A673 (cell line): Measurements from ENCODE around the gene ASTN1. TPM values are rescaled to one million over a fixed set of nuclear protein-coding genes. Genes with fewer than 3 reads are reported as not detected.

Experiments
- BruUV-seq: library from RNA; stranded (reverse); fragments of 400-500 nt; replicated peaks from 2 replicates; lab custom pipeline; 2021; lab: Mats Ljungman, UMichigan
- CTCF ChIA-PET: fragments of 300-600 bp; sonication (Branson Sonifier 250); formaldehyde crosslinking; loops from one replicate; lab custom pipeline; 2022; ENCODE audit warnings: antibody characterized with exemption; lab: Charles Lee
- POLR2A ChIA-PET: fragments of 300-600 bp; sonication (Branson Sonifier 250); formaldehyde crosslinking; loops from one replicate; lab custom pipeline; 2022; ENCODE audit warnings: antibody characterized with exemption; ENCODE audit not compliant: low non-redundant PET; lab: Charles Lee
- DNase-seq: peaks from one replicate; pipeline ENCODE4 v3.0.0-alpha.2; 2015; ENCODE audit warnings: low spot score
- H3K27ac ChIP-seq: fragments of 200-600 bp; sonication (generic); 2 replicates; pipeline ENCODE4 v1.5.1; 2016; ENCODE audit warnings: mixed run types, low read depth, mild to moderate bottlenecking, mixed read lengths, antibody characterized with exemption, low read length; ENCODE audit not compliant: poor library complexity, severe bottlenecking
- H3K27me3 ChIP-seq: fragments of 200-600 bp; sonication (generic); replicated peaks from 2 replicates; pipeline ENCODE4 v1.6.1; 2017; ENCODE audit warnings: mixed run types, low read depth, mild to moderate bottlenecking, mixed read lengths, antibody characterized with exemption, low read length; ENCODE audit not compliant: insufficient read depth, poor library complexity
- H3K36me3 ChIP-seq: fragments of 200-600 bp; sonication (generic); 2 replicates; pipeline ENCODE4 v1.6.1; 2016; ENCODE audit warnings: mixed run types, mild to moderate bottlenecking, mixed read lengths, antibody characterized with exemption, low read length; ENCODE audit not compliant: insufficient read depth, poor library complexity, severe bottlenecking
- H3K4me1 ChIP-seq: fragments of 200-600 bp; sonication (generic); 2 replicates; pipeline ENCODE4 v1.6.1; 2017; ENCODE audit warnings: mixed run types, mild to moderate bottlenecking, mixed read lengths, antibody characterized with exemption, low read length; ENCODE audit not compliant: insufficient read depth, poor library complexity, severe bottlenecking
- H3K4me3 ChIP-seq: fragments of 200-600 bp; sonication (generic); 2 replicates; pipeline ENCODE4 v1.5.1; 2016; ENCODE audit warnings: low read depth, mixed run types, mild to moderate bottlenecking, mixed read lengths, low read length; ENCODE audit not compliant: poor library complexity, severe bottlenecking
- H3K9me3 ChIP-seq: fragments of 200-600 bp; sonication (generic); 2 replicates; pipeline ENCODE4 v1.6.1; 2016; ENCODE audit warnings: mixed run types, low read depth, mild to moderate bottlenecking, mixed read lengths, antibody characterized with exemption, low read length; ENCODE audit not compliant: poor library complexity, severe bottlenecking
- EZH2 ChIP-seq: fragments of 200-600 bp; sonication (generic); IDR thresholded peaks from 2 replicates; pipeline ENCODE4 v1.6.1; 2017; ENCODE audit warnings: borderline replicate concordance, low read depth, mild to moderate bottlenecking, mixed read lengths, antibody characterized with exemption, low read length; ENCODE audit not compliant: poor library complexity, severe bottlenecking
- intact Hi-C: fragments of 100-400 bp; cut with micrococcal nuclease; formaldehyde crosslinking; loops from one replicate; pipeline ENCODE4 v1.10.0; 2022; ENCODE audit not compliant: unreplicated experiment
- total RNA-seq: library from RNA; stranded (reverse); gene quantifications from 2 replicates; pipeline ENCODE4 v1.2.3, GENCODE V29; 2021
- TF ChIP-seq, protein P1 (sequence below): fragments of 300-800, 200-600 bp; sonication (generic); conservative IDR thresholded peaks from 2 replicates; pipeline ENCODE4 v1.5.1; 2017; ENCODE audit warnings: low read depth, mild to moderate bottlenecking, antibody characterized with exemption, low read length, moderate library complexity, mixed read lengths

Gene ASTN1
- total RNA-seq, 1 experiment from 2014 or later = 0.41 TPM

GRCh38 chr1:177172866-177173265 is 8.4 kb upstream of the ASTN1 start:
- no peaks in the 10 kb centered on the region for H3K9me3 ChIP-seq
- H3K36me3 ChIP-seq = no peaks in the 10 kb centered on the region
- ChIA-PET POLR2A (no interaction called here), CTCF (no interaction called here)
- H3K27ac ChIP-seq = no peak overlapping the region
- no peak for TF ChIP-seq EZH2
- TF ChIP-seq, protein P1, sequence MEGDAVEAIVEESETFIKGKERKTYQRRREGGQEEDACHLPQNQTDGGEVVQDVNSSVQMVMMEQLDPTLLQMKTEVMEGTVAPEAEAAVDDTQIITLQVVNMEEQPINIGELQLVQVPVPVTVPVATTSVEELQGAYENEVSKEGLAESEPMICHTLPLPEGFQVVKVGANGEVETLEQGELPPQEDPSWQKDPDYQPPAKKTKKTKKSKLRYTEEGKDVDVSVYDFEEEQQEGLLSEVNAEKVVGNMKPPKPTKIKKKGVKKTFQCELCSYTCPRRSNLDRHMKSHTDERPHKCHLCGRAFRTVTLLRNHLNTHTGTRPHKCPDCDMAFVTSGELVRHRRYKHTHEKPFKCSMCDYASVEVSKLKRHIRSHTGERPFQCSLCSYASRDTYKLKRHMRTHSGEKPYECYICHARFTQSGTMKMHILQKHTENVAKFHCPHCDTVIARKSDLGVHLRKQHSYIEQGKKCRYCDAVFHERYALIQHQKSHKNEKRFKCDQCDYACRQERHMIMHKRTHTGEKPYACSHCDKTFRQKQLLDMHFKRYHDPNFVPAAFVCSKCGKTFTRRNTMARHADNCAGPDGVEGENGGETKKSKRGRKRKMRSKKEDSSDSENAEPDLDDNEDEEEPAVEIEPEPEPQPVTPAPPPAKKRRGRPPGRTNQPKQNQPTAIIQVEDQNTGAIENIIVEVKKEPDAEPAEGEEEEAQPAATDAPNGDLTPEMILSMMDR = no peak
- H3K4me3 ChIP-seq = no peak overlapping the region
- H3K27me3 ChIP-seq = peaks cover 44% of the 10 kb centered on the region
- intact Hi-C loops = no loop called here
- no peak for DNase-seq
- BruUV-seq = no TSS peak
- peaks cover 4% of the 10 kb centered on the region for H3K4me1 ChIP-seq

DNA sequence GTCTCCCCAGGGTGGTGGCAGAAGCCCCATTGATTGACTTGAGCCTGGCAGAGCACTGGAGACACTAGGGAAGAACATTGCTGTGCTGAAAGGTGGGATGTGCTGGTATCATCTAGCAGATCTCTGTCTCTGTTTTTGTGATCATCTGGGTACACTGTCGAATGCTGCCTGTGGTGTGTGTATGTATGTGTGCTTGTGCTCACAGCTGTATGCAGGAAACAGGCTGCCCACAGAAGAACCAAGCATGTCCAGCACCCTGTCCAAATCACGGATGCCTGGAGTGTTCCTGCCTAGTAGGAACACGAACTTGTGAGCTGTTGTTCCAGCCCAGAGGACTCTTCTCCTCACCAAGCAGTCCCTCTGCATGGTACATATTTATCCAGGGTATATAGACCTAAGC is 7.8 kb upstream of the ASTN1 start:
- CTCF ChIA-PET = interaction anchor here (0.9 kb wide), 1 partner anchor 10 kb away, joined by 3 read pairs; no protein-coding TSS in a partner anchor
- POLR2A ChIA-PET = no interaction called here
- intact Hi-C loops = no loop called here
- no peak overlapping the region for H3K4me3 ChIP-seq
- no peak overlapping the region for H3K27ac ChIP-seq
- no peak for DNase-seq
- H3K4me1 ChIP-seq = peaks cover 4% of the 10 kb centered on the region
- H3K9me3 ChIP-seq = no peaks in the 10 kb centered on the region
- no peaks in the 10 kb centered on the region for H3K36me3 ChIP-seq
- peaks cover 50% of the 10 kb centered on the region for H3K27me3 ChIP-seq
- BruUV-seq = no TSS peak
- TF ChIP-seq, protein P1 = no peak
- TF ChIP-seq EZH2 = no peak

- Histone ChIP-seq H3K27ac (no peak overlapping the region), H3K4me3 (peak overlapping the region; percentile 44), H3K4me1 (peaks cover 4% of the 10 kb centered on the region), H3K27me3 (peaks cover 57% of the 10 kb centered on the region), H3K9me3 (no peaks in the 10 kb centered on the region), H3K36me3 (no peaks in the 10 kb centered on the region)
- POLR2A ChIA-PET = interaction anchor here (0.7 to 1.0 kb wide), 2 partner anchors 267 to 558 kb away, joined by 3 to 4 read pairs; no protein-coding TSS in a partner anchor
- TF ChIP-seq, protein P1 = no peak
- TF ChIP-seq EZH2 = no peak
- intact Hi-C loops = no loop called here
- BruUV-seq = no TSS peak
- CTCF ChIA-PET = interaction anchor here (0.9 kb wide), 1 partner anchor 10 kb away, joined by 3 read pairs; no protein-coding TSS in a partner anchor
- no peak for DNase-seq
Observed at GRCh38 chr1:177171536-177172123, 7.1 kb upstream of the ASTN1 start.
